Right ventricle myocardium superior (tissue), 1 donor: ENCODE results near the gene HPD. TPM values are rescaled to one million over a fixed set of nuclear protein-coding genes. Genes with fewer than 3 reads are reported as not detected.
A peak's percentile ranks its signal among the peaks of the same experiment; 100 is the strongest.

Source experiments
- ATAC-seq: fragments of 200-7000 bp; cut with Tn5 transposase; one replicate; pipeline ENCODE4 v1.9.1; 2020; ENCODE audit warnings: mild to moderate bottlenecking; ENCODE audit not compliant: poor library complexity
- DNase-seq: peaks from one replicate; pipeline ENCODE4 v3.0.0-alpha.2; 2020
- intact Hi-C: fragments of 100-400 bp; cut with DNase I; formaldehyde crosslinking; loops from one replicate; pipeline ENCODE4 v1.11.2; 2022
- total RNA-seq: library from RNA; stranded (reverse); fragmentation: NEBNext Ultra II Directional; extraction: Animal tissue kit (Norgen Biotek cat#: 25700); gene quantifications from one replicate; pipeline ENCODE4 v1.2.1, GENCODE V29; 2021
- donor health status: DM: no; HTN: yes; CAD: no; lungs with severe emphysema.

Gene HPD
- total RNA-seq, 1 donor from 2014 or later = 2.7 TPM

DNA sequence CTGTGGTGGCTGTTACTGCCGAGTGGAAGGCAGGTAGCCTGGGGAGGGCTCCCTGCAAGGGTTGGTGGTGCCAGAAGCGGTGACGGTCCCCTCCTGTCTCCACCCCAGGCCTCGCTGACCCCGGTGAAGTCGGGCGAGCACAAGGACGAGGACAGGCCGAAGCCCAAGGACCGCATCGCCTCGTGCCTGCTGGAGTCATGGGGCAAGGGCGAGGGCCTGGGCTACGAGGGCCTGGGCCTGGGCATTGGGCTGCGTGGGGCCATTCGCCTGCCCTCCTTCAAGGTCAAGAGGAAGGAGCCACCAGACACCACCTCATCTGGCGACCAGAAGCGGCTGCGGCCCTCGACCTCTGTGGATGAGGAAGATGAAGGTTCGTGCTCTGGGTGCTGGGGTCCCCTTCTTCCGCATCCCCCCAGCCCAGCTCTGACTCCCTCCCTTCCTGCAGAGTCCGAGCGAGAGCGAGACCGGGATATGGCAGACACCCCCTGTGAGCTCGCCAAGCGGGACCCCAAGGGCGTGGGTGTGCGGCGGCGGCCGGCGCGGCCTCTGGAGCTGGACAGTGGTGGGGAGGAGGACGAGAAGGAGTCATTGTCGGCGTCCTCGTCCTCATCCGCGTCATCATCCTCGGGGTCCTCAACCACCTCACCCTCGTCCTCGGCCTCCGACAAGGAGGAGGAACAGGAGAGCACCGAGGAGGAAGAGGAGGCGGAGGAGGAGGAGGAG is 41.6 kb downstream of the HPD start:
- peak; percentile 31 for DNase-seq
- no peak for ATAC-seq
- intact Hi-C loops = no loop called here

DNA sequence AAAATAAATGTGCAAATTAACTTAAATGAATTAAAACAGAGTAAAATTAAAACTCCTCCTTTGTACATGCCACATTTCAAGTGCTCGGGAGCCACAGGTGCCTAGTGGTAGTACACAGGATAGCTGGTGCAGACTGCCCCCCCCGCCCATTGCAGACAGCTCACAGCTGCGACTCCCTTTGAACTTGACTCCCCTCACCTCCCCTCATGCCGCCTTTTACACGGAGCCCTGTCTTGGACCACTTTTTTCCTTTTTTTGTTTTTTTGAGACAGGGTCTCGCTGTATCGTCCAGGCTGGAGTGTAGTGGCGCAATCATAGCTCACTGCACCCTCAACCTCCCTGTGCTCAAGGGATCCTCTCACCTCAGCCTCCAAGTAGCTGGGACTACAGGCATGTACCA is 43.4 kb downstream of the HPD start:
- ATAC-seq (no peak), DNase-seq (peak; percentile 24)
- intact Hi-C loops = no loop called here

DNA sequence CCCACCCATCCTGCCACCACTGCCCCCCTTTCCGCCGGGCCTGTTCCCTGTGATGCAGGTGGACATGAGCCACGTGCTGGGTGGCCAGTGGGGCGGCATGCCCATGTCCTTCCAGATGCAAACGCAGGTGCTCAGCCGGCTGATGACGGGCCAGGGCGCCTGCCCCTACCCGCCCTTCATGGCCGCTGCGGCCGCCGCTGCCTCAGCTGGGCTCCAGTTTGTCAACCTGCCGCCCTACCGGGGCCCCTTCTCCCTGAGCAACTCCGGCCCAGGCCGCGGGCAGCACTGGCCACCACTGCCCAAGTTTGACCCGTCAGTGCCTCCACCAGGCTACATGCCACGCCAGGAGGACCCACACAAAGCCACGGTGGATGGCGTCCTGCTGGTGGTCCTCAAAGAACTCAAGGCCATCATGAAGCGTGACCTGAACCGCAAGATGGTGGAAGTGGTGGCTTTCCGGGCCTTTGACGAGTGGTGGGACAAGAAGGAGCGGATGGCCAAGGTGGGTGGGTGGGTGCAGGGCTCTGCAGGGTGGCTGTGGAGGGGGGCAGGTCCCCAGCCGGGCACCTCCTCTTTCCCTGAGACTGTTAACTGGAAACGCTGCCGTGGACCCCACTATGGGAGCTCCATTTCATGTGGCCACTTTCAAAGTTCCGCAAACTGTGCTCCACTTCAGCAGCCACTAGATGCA is 44.1 kb downstream of the HPD start:
- intact Hi-C loops = no loop called here
- ATAC-seq (no peak), DNase-seq (peak; percentile 45)

DNA sequence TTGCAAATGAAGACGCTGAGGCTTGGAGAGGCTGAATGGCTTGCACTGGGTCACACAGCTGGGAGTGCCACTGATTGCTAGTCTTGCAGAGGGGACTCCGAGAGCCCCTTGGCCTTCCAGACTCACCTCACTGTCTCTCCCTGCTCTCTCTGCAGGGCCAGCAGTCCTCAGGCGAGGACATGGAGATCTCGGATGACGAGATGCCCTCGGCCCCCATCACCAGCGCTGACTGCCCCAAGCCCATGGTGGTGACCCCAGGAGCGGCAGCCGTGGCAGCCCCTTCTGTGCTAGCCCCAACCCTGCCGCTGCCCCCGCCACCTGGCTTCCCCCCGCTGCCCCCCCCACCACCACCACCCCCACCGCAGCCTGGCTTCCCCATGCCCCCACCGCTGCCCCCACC is 44.7 kb downstream of the HPD start:
- intact Hi-C loops = loop anchor here (2.0 kb wide), 1 partner anchor 19 kb away; no protein-coding TSS in a partner anchor
- no peak for ATAC-seq
- peak; percentile 22 for DNase-seq

DNA sequence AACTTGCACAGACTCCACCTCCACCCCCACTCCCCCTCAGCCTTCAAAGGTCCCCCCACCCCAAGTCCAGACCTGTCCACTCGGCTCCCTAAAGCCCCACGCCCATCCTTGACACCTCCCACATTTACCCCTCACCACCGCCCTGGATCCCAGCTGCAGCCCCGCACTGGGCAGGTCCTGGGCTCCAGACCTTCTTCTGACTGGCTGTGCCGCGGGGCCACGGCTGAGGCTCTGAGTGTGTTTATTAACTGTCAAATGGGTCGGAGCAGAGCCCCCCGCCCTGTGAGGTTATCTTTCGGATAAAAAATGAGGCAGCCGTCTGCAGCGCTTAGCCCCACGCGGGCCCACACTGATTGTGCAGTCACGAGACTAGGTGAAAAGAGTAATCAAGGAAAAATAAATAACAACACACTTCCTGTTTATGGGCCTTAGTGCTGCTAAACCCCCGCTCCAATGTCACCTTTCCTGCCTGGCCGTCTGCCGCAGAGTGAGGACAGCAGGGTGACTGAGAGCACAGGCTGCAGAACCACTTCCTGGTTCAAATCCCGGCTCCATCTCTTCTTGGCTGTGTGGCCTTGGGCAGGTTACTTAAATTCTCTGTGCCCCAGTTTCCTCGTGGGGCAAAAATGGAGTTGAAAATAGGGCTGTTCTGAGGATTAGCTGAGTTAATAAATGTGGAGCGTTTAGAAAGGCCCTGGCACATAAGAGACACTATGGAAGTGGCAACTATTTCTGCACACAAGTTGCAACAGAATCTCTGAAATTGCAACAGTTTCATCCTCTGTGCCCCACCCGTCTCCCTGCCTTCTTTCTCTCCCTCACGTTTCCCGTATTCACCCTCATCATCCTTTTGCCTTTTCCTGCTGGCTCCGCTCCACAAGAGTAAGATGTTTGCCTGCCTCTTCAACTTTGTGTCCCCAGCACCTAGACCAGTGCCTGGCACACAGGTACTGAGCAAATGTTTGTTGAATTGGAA is 45.5 kb downstream of the HPD start:
- DNase-seq (peak; percentile 47), ATAC-seq (peak; percentile 6)
- intact Hi-C loops = loop anchor here (2.0 kb wide), 1 partner anchor 18 kb away; no protein-coding TSS in a partner anchor

DNA sequence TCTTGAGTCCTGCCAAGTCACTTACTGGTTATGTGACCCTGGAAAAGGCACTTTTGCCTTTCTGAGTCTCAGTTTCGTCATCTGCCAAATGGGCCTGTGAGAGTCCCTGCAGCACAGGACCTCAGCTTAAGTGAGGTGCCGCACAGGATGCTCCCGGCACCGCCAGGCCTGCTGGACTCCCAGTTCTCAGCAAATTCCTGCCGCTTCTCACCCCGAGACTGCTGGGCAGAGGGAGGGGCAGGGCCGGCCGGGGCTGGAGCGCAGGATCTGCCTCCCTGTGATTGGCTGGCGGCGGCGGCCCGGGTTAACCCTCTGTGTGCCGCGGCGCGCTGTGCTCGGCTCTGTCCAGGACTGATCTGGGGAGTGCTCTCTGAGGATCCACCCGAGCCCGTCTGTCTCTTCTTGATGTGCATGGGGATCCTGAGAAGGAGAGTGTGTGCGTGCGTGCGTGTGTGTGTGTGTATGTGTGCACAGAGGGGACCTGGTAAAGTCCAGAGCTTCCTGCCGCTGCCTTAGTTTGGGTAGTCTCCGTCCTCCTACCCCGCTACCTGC is 46.3 kb downstream of the HPD start:
- DNase-seq = peak; percentile 85
- intact Hi-C loops = loop anchor here (2.0 kb wide), 1 partner anchor 18 kb away; no protein-coding TSS in a partner anchor
- ATAC-seq = peak; percentile 91

DNA sequence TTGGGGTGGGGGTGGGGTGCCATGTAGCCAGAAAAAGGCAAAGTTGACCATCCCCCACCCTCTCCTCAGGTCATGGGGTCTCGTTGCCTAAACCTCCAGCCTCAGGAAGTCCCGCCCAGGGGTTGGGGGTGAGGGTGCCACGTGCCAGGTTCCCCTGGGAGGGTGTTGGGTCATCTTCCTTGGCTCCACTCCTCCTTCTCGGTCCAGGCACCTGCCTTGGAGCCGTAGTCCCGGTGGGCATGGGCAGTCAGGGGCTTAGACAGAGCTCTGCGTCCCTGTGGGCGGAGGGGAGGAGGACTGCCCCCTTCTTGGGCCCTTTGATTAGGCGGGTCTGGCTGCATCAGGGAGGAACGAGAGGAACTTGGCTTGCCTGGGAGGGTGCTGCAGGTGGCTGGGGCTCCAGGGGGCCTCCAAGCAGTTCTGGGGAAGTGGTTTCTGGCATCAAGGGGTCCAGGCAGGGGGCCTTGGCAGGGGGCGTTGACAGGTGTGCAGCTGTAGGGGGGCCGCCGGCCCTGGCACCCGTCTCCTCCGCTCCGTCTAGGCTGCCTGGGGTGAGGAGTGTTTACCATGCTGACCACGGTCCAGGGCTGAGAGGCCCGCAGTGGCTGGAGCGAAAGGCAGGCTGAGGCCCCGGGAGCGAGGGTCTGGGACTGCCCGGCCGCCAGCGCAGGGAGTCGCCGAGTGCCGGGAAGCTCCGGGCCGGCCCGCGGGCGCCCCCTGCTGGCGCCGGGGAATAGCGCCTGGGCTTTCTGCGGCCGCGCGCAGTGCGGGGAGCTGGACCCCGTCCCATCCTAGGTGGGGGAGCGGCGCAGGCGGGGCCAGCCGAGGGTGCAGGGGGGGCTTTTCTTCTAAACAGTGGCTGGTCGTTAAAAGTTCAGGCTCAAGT is 47.0 kb downstream of the HPD start:
- DNase-seq (peak; percentile 84), ATAC-seq (peak; percentile 94)
- intact Hi-C loops = loop anchor here (2.0 kb wide), 1 partner anchor 17 kb away; no protein-coding TSS in a partner anchor

DNA sequence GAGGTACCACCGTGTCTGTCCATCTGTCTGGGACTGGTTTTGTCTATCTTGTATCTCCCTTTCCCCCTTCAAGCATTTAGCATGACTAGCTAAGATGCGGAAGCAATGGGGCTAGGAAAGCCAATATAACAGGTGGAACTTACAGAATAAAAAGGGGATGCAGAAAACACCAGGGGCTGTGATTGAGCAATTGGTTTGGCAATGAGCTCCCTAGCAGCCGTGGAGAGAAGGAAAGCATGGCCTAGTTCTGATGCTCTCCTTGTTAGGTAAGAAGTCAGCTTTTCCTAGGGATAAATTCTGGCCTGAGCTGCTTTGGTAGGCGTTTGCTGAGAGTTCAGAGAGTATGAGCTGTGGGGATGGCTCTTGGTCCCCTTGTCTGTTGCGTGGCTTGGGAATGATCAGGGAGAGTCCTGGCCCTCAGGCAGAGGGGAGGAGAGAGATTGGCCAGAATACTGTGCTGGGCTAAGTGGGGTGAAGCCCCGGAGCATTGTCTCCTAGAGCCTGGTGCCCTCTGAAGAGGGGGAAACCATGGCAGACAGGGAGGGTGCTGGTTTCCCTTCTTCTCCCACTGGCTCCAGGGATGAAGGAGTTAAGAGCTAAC is 47.7 kb downstream of the HPD start:
- intact Hi-C loops = no loop called here
- DNase-seq (no peak), ATAC-seq (no peak)

DNA sequence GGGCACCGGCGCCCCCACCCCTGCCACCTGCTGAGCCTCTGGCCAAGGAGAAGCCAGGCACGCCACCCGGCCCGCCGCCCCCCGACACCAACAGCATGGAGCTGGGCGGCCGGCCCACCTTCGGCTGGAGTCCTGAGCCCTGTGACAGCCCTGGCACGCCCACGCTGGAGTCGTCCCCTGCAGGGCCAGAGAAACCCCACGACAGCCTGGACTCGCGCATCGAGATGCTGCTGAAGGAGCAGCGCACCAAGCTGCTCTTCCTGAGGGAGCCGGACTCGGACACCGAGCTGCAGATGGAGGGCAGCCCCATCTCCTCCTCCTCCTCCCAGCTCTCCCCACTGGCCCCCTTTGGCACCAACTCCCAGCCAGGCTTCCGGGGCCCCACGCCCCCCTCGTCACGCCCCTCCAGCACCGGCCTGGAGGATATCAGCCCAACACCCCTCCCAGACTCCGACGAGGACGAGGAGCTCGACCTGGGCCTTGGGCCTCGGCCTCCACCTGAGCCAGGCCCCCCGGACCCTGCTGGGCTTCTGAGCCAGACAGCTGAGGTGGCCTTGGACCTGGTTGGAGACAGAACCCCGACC is 48.3 kb downstream of the HPD start:
- intact Hi-C loops = no loop called here
- DNase-seq (no peak), ATAC-seq (no peak)

DNA sequence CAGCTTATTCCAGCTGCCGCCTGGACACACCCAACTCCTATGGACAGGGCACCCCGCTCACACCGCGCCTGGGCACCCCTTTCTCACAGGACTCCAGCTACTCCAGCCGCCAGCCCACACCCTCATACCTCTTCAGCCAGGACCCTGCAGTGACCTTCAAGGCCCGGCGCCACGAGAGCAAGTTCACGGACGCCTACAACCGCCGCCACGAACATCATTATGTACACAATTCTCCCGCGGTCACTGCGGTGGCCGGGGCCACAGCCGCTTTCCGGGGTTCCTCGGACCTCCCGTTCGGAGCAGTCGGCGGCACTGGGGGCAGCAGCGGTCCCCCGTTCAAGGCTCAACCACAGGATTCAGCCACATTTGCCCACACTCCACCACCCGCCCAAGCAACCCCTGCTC is 48.9 kb downstream of the HPD start:
- ATAC-seq = no peak
- intact Hi-C loops = no loop called here
- DNase-seq = no peak

DNA sequence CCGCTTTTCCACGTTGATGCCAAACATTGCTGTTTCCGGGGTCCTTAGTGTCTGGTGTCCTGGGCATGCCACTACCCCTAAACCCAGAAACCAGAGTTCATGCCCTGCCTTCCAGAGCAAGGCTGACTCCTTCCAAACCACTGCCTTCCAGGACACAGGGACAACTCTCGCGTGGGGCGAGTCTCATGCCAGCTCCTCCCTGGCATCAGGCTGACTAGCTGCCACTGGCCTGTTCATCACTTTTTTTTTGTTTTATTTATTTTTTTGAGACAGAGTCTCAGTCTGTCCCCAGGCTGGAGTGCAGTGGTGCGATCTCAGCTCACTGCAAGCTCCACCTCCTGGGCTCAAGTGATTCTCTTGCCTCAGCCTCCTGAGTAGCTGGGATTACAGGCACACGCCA is 50.0 kb downstream of the HPD start:
- intact Hi-C loops = no loop called here
- DNase-seq (no peak), ATAC-seq (no peak)

DNA sequence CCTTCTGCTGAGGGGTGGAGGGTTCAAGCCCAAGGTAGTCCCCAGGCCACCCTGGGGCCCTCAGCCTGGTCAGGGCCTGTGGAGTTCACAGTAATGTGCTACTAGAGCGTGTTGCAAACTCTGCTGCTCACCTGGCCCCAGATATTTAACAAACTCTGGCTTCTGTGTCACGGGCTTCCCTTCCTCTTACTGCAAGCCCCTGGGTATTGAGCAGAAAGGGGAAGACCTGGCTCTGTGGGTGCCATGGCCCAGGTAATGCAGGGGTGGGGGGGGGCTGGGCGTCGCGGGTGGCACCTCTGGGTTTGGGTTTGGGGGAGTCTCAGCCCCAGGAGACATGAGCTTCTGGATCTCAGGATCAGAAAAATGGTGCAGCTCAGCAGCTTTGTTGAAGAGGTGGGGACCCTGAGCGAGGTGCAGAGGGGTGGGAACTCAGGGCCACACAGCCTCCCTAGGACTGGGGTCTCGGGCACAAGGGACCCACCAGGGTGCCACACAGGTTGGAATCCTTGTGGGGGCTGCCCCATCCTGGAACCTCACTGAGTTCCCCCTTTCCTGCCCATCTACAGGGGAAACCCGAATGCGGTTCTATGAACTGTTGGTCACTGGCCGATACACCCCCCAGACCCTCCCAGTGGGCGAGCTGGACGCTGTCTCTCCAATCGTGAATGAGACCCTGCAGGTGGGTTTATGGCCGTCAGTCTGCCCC is 50.9 kb downstream of the HPD start:
- intact Hi-C loops = no loop called here
- DNase-seq (no peak), ATAC-seq (no peak)

DNA sequence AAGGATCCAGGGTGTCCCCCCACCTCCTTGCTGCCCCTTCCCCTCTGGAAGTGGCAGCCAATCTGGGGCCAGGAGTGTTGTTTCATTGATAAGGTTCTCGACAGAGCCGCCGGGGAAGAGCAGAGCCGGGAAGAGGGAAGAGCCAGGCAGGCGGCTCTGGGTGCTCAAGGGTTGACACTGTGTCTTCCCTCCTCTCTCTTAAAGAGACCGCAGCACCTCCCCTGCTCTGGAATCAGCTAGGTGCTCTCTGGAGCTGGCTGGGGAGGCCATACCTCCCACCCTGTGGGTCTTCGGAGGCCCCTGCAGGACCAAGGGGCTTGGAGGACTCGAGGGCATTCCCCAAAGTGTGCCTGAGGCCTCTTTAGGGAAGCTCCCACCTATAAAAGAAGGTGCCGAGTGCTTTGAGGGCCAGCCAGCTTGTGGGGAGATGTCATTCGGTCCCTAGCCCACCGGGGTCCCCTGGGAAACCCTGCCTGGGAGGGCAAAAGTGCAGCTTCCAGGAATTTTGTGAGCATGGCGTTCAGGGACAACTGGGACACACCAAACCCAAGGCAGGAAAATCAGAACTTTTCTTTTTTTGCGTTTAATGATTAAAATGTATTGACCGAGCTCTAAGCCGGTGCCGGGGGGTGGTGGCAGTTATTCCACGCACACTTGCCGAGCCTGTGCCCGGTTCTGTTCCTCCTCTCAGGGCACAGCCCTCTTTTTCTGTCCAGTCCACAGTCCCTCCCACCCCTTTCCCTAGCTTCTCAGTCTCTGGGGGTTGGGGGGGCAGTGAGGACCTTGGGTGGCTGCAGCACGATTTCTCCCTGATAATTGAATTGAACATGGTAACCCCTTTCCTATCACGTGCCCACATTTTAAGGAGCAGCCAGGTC is 51.9 kb downstream of the HPD start:
- DNase-seq (no peak), ATAC-seq (no peak)
- intact Hi-C loops = no loop called here

DNA sequence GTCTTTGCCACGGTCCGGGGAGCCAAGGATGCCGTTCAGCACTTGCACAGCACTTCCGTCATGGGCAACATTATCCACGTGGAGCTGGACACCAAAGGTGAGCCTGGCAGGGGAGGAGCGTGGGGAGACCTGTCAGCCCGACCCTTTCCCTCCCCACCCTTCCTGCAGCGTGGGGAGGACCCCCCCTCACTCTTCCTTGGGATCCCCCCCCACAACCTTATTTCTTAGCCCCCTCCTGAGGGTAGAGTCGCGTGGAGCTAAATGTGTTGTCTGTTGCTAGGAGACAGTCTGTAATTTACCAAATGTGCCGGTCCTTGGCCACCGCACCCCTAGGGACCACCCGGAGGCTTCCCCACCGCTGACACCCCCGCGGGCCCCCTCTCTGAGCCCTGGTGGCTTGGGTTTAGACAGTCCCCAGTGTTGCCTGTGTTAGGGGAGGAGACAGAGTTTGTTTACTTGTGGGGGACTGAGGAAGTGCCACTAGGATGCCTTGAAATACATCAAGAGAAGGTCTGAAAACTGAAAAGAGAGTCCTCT is 52.6 kb downstream of the HPD start:
- ATAC-seq (no peak), DNase-seq (no peak)
- intact Hi-C loops = no loop called here

DNA sequence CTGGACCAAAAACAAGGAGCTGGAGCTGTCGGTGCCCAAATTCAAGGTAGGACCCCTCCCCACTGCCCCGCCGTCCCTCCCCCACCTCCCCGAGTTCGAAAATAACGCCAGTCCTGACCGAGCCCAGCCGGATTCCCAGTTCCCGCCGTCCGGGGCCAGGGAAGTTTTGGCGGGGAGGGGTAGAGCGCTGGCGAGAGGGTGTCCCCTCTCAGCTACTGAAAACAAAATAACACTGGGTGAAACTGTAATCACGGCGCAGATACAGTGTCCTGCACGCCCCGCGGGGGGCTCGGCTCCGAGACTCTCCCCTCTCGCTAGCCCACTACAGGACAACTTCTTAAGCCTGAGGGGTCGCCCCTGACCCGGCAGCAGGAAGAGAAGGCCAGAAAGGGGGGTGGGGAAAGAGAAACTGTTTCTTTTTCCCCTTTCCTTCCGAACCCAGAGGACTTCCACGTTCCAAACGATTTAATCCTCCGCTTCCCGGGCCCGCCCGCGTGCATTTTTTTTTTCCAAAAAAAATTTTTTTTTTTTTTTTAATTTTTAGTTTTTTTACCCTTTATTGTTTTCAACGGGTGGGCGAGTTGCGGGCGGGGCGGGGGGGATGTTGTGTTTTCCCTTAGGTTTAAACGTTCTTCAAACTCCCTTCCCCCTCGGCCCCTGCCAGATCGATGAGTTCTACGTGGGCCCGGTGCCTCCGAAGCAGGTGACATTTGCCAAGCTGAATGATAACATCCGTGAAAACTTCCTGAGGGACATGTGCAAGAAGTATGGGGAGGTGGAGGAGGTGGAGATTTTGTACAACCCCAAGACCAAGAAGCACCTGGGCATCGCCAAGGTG is 53.3 kb downstream of the HPD start:
- DNase-seq (no peak), ATAC-seq (no peak)
- intact Hi-C loops = no loop called here
